Left lobe of liver (tissue), 2 donors: ENCODE measurements around the gene TUBGCP6. TPM values are rescaled to one million over a fixed set of nuclear protein-coding genes. Genes with fewer than 3 reads are reported as not detected.
A peak's percentile ranks its signal among the peaks of the same experiment; 100 is the strongest.

Experiments used
- ATAC-seq: fragments of 200-7000 bp; cut with Tn5 transposase; one replicate; pipeline ENCODE4 v1.9.1; 2020; ENCODE audit warnings: mild to moderate bottlenecking, moderate library complexity
- DNase-seq: peaks from one replicate; pipeline ENCODE4 v3.0.0-alpha.2; 2020; ENCODE audit warnings: low spot score
- total RNA-seq: library from RNA; stranded (reverse); gene quantifications from one replicate; pipeline ENCODE4 v1.2.1, GENCODE V29; 2021
- donor health status: DM: no; HTN: no; CAD: no; lungs with moderate emphysema.
- donor health status: DM: no; HTN: yes; CAD: no.

The TUBGCP6 gene
- total RNA-seq, 1 donor from 2014 or later, result 21.3 TPM

DNA sequence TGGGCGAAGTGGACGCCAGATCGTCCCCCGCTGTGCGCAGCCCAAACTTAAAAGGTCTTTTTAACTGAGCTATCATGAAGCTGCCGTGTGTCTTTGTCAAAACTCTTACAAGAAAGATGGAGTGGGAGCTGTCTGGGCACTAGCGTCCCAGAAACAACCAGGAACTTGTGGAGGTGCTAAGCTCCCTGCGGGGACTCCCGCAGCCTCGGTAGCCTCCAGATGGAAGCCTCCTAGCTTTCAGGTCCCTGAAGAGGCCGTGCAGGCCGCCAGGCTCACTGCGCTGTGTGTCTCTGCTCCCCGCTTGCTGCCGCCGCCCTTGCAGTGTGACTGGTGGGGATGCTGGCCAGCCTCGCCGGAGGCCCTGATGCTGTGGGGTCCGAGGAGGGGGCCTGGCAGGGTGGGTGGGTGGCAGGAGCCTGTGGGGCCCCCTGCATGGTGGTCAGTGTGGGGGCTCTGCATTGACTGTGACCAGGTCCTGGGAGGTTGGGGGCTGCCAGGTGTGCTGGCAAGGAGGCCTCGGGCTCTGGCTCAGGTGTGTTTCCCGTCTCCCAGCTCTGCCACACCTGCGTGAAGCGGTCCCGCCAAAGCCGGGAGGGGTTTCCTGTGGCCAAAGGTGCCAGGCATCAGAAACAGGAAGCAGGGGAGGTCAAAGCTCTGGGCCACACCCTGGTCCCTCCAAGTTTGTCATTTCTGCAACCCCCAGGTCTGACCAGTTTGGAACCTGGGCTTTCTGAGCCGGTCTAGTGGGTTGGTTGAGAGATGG lies 57.9 kb downstream of the TUBGCP6 start:
- ATAC-seq, result no peak
- DNase-seq, result peak; percentile 49

DNA sequence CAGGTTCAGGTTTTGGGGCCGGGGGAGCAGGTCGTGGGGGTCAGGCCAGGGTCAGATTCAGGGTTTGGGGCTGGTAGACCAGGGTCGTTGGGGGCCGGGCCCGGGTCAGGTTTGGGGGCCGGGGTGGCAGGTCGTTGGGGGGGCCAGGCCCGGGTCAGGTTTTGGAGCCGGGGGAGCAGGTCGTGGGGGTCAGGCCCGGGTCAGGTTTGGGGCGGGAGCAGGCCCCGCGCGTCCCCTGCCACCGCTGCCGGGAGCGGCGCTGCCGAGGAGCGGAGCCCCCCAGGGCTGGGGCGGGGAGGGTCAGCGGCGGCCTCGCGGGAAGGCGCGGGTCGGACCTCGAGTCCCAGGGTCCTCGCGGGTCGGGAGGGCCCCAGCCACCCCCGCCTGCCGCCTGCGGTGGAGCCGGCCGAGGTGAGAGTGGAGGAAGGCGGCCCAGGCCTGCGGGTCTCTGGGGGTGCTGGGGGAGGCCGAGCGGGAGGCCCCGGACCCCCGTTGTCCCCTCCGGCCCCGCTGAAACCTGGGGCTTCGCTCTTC lies 58.6 kb downstream of the TUBGCP6 start:
- DNase-seq, result no peak
- no peak for ATAC-seq

DNA sequence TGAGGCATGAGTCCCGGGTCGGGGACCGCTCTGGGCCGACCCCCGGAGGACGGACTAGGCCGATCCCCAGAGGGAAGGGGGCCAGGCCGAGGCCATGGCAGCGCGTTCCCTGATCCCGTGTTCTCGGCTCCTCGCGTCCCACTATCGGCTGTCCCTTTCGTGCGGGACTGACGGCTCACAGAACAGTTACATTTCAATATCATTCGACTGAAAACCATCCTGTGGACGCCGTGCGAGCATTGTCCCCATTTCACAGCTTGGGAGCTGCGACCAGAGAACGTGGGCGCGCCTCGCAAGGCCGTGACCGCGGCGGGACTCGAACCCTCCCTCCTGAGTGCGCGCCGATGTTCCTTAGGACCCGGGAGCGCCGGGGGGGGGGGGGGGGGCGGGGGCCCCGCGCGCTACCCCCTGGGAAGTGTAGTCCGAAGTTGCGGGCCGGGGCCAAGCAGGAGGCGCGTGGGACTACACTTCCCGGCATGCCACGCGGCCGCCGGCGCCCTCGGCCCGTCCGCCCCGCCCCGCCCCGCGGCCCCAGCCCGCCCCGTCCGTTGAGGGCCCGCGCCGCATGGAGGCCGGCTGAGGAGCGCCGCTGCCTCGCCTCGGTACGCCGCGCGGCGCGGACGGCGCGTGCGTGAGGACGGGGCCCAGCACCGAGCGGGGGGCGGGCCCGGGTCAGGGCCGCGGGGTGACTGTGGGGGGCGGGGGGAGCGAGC lies 59.3 kb downstream of the TUBGCP6 start, which contains the start of gene TRABD:
TRABD (plus strand) TSS at position 539 of the 713 bp plus-strand sequence. CDS start 7,148 bp downstream, outside the sequence.
- DNase-seq (peak; percentile 89), ATAC-seq (peak; percentile 81)

DNA sequence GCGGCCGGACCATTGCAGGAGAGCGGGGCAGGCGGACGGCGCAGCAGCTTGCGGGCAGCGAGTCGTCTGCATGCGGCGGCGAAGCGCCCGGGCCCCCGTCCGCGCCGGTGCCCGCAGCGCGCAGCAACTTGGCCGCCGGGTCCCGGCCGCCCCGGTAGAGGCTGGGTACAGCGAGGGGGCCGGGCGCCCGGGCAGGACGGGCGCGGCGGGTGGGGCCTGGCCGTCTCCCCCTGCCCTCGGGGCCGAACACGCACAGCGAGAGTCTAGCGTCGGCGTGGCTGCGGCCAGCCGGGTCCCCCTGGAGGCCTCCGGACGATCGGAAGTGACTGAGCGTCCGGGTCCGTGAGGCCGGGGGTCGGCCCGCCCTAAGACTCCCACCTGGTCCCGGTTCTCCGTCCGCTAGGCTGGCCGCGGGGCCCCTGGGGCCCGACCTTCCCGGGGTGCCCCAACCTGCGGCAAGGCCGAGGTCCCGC lies 59.9 kb downstream of the TUBGCP6 start:
- DNase-seq (no peak), ATAC-seq (no peak)

DNA sequence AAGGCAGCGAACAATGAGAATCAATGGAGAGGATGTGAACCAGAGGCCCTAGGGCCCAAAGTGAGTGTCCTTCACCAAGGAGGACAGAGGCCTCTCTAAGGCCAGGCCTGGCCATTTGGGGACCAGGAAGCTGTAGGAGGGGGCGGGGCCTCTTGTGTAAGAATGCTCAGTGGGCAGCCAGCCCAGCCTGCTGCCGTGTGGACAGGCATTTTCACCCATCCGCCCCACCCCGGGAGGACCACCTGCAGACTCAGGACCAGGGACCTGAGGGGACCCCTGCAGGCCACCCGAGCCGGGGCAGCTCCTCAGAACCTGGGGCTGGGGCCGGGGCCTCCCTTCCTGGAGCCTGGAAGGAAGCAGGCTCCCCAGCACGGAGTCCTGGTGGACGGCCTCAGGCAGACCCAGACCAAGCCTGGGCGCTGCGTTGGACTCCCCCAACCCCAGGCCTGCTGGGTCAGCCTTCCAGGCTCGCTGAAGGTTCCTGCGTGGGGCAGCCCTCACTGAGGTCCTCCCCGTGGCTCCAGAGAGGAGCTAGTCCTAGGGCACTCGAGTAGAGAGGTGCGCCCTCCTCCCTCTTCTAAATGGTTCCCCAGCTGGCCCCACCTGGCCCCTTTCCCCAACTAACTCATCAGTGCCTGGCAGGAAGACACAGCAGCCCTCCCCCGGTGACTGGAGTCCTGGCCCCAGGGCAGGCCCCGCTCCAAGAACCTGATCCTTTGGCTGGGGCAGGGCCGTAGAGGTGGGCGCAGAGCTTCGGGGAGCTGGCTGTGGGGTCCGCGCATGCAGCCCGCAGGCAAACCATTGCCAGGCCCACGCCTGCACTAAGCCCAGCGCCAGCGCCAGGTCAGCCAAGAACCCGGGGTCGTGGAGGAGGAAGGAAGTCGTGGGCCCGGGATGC lies 60.6 kb downstream of the TUBGCP6 start:
- DNase-seq, result peak; percentile 79
- ATAC-seq, result peak; percentile 52

DNA sequence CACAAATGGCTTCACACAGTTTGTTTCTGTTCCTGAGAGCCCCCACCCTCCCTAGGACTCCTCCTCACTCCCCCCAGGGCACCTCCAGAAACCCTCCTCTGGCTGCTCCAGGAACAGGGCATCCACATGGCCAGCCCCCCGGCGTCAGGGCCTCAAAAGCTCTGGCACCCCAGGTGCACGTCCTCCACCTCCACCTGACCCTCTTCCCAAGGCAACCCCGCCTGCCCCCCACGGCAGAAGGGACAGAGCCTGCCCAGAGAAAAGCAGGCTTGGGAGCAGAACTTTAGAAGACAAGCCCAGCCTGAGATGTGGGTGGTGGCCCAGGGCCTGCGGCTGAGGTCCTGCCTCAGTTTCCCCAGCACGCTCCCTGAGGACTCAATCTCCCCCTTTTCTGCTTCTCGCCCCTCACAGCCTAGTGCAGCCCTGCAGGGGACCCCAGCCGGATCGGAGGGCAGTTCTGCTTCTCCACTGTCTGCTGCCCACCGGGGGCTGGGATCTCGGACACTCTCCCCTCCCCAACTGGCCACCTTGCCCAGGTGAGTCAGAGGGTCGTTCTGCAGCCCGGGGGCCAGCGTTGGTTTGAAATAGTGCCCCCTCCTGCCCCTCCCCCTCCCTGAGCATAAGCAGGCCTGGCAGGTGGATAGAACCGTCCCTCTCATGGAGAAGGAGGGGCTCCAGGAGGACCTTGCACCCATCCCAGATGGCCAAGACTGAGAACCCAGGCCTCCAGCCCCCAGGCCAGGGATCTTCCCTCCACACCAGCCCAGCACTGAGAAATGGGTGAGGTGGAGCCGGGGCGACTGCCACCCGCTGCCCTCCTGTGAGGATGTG lies 61.5 kb downstream of the TUBGCP6 start:
- ATAC-seq (no peak), DNase-seq (peak; percentile 45)

DNA sequence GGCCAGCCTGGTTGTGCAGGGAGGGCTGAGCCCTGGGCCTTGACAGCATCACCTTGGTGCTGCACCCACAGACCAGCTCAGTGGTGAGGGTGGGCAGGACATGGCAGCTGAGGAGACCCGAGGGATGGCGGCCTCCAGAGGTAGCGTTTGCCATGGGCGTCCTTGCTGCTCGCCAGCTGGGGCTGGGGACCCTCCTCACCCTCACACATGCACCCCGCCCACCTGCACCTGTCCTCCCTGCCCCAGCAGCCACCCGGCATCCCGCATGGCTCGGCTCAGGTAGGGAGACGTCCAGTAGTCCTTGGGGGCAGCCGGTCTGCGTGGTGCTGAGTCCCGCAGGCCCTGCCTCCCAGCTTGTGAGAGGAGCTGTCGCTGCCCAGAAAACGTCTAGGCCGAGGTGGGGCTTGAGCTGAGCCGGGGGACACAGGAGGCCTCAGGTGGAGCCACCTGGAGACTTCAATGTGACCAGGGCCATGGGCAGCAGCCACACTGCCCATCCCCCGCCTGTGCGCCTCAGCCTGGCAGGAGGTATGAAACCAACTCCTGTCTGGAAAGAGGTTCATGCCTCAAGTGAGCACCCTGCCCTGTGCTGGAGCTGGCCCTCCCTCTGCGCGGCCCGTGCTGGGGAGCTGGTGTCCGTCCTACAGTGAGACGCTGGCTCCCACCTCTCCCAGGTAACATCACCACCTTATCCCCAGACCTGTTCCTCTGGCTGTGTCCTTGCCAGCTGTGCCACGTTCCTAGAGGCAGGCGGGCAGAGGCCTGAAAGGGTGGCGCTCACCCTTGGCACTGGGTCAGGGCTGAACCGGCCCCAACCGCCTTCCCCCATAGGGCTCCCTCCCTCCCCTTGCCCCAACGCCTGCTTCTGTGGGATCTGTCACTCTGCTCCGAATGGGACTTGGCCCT lies 62.4 kb downstream of the TUBGCP6 start:
- DNase-seq (peak; percentile 83), ATAC-seq (peak; percentile 63)

DNA sequence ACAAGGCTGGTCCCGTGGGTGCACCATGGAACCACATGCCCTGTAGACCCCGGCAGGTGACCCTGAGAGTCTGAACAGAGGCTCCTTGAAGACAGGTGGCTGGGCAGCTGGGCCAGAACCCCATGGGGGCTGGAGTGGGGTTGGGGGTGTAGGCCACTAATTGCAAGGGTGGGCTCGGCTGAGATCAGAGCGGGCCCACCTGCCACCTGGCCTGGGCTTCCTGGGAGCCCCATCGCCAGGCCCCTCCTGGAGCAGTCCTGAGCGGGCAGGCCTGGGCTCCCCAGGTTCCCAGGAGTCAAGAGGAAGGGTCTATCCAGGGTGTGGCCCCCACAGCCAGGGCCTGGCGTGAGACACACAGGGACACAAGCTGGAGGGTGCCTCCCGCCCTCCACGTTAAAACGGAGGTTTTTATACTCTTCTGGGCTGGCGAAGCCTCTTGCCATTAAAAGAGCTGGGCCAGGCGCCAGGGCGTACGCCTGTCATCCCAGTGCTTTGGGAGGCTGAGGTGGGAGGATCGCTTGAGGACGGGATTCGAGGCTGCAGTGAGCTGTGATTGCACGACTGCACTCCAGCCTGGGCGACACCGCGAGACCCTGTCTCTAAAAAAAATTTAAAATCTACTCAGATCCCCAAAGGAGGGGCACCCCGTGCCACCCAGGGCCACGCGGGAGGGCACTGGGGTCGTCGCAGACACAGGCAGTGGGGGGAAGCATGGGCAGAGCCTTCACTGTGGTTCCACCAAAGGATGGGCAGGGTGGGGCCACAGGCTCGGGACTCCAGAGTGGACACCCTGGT lies 63.9 kb downstream of the TUBGCP6 start:
- DNase-seq (peak; percentile 45), ATAC-seq (no peak)

DNA sequence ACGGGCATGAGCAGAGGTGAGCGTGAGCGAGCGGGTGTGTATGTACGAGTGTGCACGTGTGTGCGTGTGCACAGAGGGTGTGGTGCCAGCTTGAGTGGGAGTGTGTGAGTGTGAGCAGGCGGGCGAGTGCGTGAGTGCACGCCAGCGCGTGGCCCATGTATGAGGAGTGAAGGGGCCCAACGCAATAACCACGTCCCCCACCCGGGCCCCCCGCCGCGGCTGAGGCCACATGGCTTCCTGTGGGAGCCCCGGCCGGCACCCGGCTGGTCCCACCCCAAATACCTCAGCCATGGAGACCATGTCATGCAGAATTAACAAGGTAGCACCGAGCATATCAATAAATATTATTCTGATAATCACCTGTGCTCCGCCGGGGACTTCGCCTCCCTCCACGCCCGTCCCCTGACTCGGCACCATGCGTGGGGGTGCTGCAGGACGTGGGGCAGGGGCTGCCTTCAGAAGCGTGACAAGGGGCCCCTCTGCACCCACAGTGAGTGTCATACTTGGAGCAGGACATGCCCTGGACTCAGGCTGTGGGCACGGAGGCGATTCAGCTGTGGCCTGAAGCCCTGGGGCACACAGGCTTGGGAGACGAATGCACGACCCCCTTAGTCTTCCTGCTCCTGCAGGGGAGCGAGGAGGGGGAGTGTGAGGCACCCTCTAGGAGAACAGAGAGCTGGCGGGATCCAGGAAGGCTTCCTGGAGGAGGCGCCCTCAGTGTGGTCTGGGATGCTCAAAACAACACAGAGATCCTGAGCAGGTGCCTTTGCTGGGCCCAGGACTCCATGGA lies 64.7 kb downstream of the TUBGCP6 start:
- peak; percentile 44 for DNase-seq
- ATAC-seq, result no peak

DNA sequence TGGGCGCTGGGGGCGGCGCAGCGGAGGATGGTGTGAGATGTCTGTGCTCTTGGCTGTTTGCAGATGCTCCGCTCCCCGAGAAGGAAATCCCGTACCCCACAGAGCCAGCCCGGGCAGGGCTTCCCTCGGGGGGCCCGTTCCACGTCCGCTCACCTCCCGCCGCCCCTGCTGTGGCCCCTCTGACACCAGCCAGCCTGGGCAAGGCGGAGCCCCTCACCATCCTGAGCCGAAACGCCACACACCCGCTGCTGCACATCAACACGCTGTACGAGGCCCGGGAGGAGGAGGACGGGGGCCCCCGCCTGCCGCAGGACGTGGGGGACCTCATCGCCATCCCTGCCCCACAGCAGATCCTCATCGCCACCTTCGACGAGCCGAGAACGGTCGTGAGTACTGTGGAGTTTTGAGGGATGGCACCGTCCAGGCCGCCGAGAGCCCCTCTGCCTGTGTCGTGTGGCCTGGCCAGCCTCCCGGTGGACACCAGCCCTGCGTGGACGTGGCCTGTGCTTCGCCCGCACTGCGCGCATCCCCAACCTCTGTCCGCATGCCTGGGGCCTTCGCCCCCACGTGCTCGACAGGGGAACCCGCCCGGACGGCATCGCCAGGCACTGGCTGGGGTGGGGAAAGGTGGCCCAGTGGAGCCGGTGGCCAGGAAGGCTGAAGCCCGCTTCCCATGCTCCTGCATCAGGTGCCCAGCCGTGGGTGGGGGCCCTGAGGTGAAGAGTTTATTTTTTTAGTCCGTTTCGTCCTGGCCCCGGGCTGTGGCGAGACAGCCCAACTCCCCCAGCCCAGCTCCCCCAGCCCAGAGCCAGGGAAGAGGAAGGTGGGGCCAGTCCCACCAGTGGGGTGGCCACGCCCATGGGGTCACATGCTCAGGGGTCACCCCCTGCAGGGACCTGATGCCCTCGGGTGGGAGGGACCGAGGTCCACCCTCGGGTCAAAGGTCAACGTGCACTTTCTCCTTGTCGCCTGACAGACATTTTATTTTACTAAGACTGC lies 65.7 kb downstream of the TUBGCP6 start:
- DNase-seq, result peak; percentile 44
- ATAC-seq, result no peak

DNA sequence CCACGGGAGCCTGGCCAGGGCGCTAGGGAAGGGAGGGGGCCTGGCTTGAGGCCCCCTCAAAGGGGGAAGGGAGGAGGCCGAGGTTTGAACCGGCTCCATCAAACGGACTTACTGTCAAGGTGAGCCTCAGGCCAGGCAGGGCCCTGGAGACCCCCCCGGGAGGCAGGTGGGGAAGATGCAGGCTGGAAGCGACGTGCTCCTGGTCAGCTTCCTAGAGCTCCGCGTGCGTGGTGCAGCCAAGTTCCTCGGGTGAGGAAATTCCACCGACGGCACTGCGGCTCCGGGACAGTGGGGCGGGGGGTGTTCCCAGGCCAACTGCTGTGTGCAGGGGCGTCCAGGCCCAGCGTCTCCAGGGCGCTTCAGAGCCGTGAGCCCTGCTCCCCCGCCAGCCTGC lies 66.4 kb downstream of the TUBGCP6 start:
- no peak for ATAC-seq
- DNase-seq, result no peak

DNA sequence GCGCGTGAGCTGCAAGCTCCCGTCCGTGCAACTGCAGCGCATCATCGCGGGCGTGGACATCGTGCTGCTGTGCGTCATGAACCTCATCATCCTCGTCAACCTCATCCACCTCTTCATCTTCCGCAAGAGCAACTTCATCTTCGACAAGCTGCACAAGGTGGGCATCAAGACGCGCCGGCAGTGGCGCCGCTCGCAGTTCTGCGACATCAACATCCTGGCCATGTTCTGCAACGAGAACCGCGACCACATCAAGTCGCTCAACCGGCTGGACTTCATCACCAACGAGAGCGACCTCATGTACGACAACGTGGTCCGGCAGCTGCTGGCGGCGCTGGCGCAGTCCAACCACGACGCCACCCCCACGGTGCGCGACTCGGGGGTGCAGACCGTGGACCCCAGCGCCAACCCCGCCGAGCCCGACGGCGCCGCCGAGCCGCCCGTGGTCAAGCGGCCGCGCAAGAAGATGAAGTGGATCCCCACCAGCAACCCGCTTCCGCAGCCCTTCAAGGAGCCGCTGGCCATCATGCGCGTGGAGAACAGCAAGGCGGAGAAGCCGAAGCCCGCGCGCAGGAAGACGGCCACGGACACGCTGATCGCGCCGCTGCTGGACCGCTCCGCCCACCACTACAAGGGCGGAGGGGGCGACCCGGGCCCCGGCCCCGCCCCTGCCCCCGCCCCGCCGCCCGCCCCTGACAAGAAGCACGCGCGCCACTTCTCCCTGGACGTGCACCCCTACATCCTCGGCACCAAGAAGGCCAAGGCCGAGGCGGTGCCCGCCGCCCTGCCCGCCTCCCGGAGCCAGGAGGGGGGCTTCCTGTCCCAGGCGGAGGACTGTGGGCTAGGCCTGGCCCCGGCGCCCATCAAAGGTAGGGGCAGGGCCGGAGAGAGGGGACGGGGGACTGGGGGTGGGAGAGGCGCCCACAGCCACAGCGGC lies 67.0 kb downstream of the TUBGCP6 start:
- ATAC-seq (no peak), DNase-seq (no peak)

DNA sequence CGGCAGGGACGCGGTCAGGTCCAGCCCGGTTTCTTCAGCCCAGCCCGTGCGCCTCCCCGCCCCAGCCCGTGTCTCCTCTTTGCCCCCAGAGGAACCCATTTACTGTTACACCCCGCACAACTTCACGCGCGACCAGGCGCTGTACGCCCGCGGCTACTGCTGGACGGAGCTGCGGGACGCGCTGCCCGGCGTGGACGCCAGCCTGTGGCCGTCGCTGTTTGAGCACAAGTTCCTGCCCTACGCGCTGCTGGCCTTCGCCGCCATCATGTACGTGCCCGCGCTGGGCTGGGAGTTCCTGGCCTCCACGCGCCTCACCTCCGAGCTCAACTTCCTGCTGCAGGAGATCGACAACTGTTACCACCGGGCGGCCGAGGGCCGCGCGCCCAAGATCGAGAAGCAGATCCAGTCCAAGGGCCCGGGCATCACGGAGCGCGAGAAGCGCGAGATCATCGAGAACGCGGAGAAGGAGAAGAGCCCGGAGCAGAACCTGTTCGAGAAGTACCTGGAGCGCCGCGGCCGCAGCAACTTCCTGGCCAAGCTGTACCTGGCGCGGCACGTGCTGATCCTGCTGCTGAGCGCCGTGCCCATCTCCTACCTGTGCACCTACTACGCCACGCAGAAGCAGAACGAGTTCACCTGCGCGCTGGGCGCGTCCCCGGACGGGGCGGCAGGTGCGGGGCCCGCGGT lies 67.8 kb downstream of the TUBGCP6 start:
- no peak for DNase-seq

More for the DNA sequence above, 67.8 kb downstream of the TUBGCP6 start:
- ATAC-seq, result no peak
